Progenitor cell of endocrine pancreas (in vitro differentiated cells): ENCODE data around the gene CHN2. TPM values are rescaled to one million over a fixed set of nuclear protein-coding genes. Genes with fewer than 3 reads are reported as not detected.

Experiments used
- DNase-seq: peaks from one replicate; pipeline ENCODE4 v3.0.0; 2021; ENCODE audit warnings: low spot score; ENCODE audit not compliant: unreplicated experiment
- H3K27ac Mint-ChIP-seq: 2 replicates; pipeline ENCODE4 v1.8.0; 2021; ENCODE audit warnings: mild to moderate bottlenecking, moderate library complexity, mixed read lengths
- H3K27me3 Mint-ChIP-seq: 2 replicates; pipeline ENCODE4 v1.8.0; 2021; ENCODE audit warnings: mixed read lengths
- H3K36me3 Mint-ChIP-seq: 2 replicates; pipeline ENCODE4 v1.8.0; 2022; ENCODE audit warnings: mixed read lengths; ENCODE audit not compliant: insufficient read depth
- H3K4me1 Mint-ChIP-seq: 2 replicates; pipeline ENCODE4 v1.8.0; 2021; ENCODE audit warnings: low read depth, mixed read lengths
- H3K4me3 Mint-ChIP-seq: 2 replicates; pipeline ENCODE4 v1.8.0; 2021; ENCODE audit warnings: low read depth, mild to moderate bottlenecking, moderate library complexity, mixed read lengths
- H3K9me3 Mint-ChIP-seq: 2 replicates; pipeline ENCODE4 v1.8.0; 2021; ENCODE audit warnings: low read depth, mixed read lengths
- total RNA-seq: library from RNA; stranded (reverse); gene quantifications from 2 replicates; pipeline ENCODE4 v1.2.1, GENCODE V29; 2021
- TF ChIP-seq, protein P1 (sequence below): fragments of 200-600 bp; sonication (generic); IDR thresholded peaks from one replicate; pipeline ENCODE4 v1.5.0; 2021; ENCODE audit warnings: antibody characterized with exemption, mild to moderate bottlenecking; ENCODE audit not compliant: unreplicated experiment

The CHN2 gene
- total RNA-seq, 1 donor from 2014 or later = 22.0 TPM

DNA sequence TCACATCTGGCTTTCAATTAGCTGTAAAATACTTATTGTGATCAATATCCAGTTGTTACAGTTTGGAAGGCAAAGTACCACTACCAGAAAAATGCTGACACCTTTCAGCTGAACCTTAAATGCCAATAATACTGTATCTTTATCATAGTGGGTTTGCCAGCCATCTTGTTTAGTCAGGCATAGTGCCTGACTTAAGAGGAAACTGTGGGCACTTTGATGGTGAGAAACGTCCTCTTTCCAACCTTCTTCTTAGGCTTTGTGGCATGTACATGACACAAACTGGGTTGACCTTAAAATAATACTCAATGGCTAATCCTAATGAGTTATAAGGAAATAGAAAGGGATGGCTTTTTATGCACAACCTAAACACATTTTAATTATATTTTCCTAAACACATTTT is 316.8 kb downstream of the CHN2 start:
- DNase-seq = no peak
- TF ChIP-seq, protein P1, sequence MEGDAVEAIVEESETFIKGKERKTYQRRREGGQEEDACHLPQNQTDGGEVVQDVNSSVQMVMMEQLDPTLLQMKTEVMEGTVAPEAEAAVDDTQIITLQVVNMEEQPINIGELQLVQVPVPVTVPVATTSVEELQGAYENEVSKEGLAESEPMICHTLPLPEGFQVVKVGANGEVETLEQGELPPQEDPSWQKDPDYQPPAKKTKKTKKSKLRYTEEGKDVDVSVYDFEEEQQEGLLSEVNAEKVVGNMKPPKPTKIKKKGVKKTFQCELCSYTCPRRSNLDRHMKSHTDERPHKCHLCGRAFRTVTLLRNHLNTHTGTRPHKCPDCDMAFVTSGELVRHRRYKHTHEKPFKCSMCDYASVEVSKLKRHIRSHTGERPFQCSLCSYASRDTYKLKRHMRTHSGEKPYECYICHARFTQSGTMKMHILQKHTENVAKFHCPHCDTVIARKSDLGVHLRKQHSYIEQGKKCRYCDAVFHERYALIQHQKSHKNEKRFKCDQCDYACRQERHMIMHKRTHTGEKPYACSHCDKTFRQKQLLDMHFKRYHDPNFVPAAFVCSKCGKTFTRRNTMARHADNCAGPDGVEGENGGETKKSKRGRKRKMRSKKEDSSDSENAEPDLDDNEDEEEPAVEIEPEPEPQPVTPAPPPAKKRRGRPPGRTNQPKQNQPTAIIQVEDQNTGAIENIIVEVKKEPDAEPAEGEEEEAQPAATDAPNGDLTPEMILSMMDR = no peak
- Mint-ChIP-seq H3K27ac (no peak overlapping the region), H3K36me3 (peaks cover 10% of the 10 kb centered on the region), H3K4me1 (peaks cover 8% of the 10 kb centered on the region), H3K9me3 (no peaks in the 10 kb centered on the region), H3K4me3 (no peak overlapping the region), H3K27me3 (no peaks in the 10 kb centered on the region)

DNA sequence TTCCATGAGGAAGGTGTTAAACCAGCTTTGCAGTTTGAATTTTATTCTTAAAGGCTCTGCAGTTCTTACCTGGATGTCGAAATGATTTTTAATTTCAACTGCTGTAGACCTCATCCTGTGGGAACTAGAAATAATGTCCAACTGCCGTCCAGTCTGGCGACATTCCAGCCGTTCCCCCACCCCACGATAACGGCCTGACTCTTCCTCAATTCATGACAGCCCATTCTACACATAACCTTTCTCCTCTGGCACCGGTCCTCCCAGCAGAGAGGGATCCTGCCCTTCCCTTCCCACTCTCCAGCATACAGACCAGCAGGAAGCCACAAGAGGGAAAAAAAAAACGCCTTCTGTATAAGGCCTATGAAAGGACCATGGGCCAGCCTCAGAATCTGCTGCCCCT is 317.3 kb downstream of the CHN2 start:
- no peak overlapping the region for H3K4me3 Mint-ChIP-seq
- H3K36me3 Mint-ChIP-seq = peaks cover 10% of the 10 kb centered on the region
- H3K9me3 Mint-ChIP-seq = no peaks in the 10 kb centered on the region
- TF ChIP-seq, protein P1 = no peak
- no peak for DNase-seq
- peaks cover 8% of the 10 kb centered on the region for H3K4me1 Mint-ChIP-seq
- H3K27ac Mint-ChIP-seq = peak overlapping the region; percentile 1
- no peaks in the 10 kb centered on the region for H3K27me3 Mint-ChIP-seq

DNA sequence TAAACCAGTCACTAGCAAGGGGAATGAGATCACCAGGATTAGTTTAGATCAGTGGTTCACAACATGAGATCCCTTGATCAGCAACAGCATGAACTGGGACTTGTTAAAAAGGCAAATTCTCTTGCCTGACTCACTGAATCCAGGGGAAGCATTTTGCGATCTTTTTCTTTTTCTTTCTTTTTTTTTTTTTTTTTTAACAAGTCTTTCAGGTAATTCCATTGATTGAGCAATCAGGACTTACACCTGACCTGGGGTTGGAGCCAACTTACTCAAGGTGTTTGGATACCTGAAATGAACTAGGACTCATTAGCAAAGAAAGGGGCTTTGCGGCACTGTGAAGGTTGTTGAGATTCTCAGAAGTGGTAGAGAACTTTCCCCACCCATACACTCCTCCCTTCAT is 321.9 kb downstream of the CHN2 start:
- Mint-ChIP-seq H3K36me3 (peaks cover 7% of the 10 kb centered on the region), H3K27ac (no peak overlapping the region)

DNA sequence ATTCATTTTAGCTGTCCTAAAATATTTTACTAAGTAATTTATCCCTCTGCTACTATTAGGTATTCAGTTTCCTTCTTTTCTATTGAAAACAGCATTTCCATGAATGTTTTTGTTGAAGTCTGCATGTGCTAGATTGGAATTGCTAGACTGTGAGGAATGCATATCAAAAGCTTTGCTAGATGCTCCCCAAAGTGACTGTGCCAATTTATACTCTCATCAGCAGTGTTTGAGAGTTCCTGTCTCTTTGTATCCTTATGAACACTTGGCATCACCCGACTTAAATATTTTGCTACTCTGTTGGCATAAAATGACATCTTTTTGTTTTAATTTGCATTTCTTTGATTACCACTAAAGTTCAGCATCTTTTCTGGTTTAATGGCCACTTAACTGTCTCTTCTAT is 324.0 kb downstream of the CHN2 start:
- DNase-seq = no peak
- H3K27ac Mint-ChIP-seq = no peak overlapping the region
- H3K9me3 Mint-ChIP-seq = peaks cover 24% of the 10 kb centered on the region
- no peaks in the 10 kb centered on the region for H3K27me3 Mint-ChIP-seq
- peaks cover 10% of the 10 kb centered on the region for H3K36me3 Mint-ChIP-seq
- H3K4me3 Mint-ChIP-seq = no peak overlapping the region
- TF ChIP-seq, protein P1 = no peak
- H3K4me1 Mint-ChIP-seq = no peaks in the 10 kb centered on the region

More for the DNA sequence above, 321.9 kb downstream of the CHN2 start:
- peaks cover 7% of the 10 kb centered on the region for H3K9me3 Mint-ChIP-seq
- no peak overlapping the region for H3K4me3 Mint-ChIP-seq
- no peak for DNase-seq
- no peaks in the 10 kb centered on the region for H3K27me3 Mint-ChIP-seq
- TF ChIP-seq, protein P1 = no peak
- peaks cover 8% of the 10 kb centered on the region for H3K4me1 Mint-ChIP-seq

DNA sequence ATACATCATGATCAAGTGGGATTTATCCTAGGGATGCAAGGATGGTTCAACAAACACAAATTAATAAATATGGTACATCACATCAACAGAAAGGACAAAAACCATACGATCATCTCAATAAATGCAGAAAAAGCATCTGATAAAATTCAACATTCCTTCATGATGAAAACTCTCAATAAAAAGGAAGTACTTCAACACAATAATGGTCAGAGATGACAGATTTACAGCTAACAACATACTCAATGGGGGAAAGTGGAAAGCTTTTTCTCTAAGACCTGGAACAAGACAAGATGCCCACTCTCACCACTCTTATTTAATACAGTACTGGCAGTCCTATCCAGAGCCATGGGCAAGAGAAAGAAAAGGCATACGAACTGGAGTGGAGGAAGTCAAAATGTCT is 329.2 kb downstream of the CHN2 start:
- DNase-seq = no peak
- no peaks in the 10 kb centered on the region for H3K27me3 Mint-ChIP-seq
- H3K36me3 Mint-ChIP-seq = peaks cover 13% of the 10 kb centered on the region
- peaks cover 28% of the 10 kb centered on the region for H3K9me3 Mint-ChIP-seq
- TF ChIP-seq, protein P1 = no peak
- H3K4me1 Mint-ChIP-seq = peaks cover under 1% of the 10 kb centered on the region
- H3K27ac Mint-ChIP-seq = no peak overlapping the region
- no peak overlapping the region for H3K4me3 Mint-ChIP-seq
